Bronchus fibroblast of lung (primary cell): ENCODE results near the gene SLC1A4. TPM values are rescaled to one million over a fixed set of nuclear protein-coding genes. Genes with fewer than 3 reads are reported as not detected.

Source experiments
- total RNA-seq: library from RNA; depleted of rRNA; stranded (reverse); fragments of >200 nt; gene quantifications from 2 replicates; pipeline ENCODE4 v1.2.3, GENCODE V29; 2015

The SLC1A4 gene
- 12.4 and 13.4 TPM in 2 replicates for total RNA-seq

GRCh38 chr2:64989126-64989981 lies at the start of gene SLC1A4:
Gene SLC1A4 (plus strand): TSS chr2:64989399. CDS start chr2:64989644, 245 bp downstream.

GRCh38 chr2:65056215-65057053 lies 67.2 kb downstream of the SLC1A4 start, which contains the start of gene CEP68:
Gene CEP68 (plus strand): TSS chr2:65056416. CDS start chr2:65069445, 13,029 bp downstream.

Other genes with a start within 250 kb of the SLC1A4 start
- gene CEP68, start 67.0 kb downstream of the SLC1A4 start, total RNA-seq = 4.6 and 6.2 TPM in 2 replicates
- 68.3 and 69.1 TPM in 2 replicates for gene RAB1A, start 140.7 kb downstream of the SLC1A4 start, total RNA-seq
- gene ACTR2, start 238.4 kb downstream of the SLC1A4 start, total RNA-seq = 73.6 and 78.0 TPM in 2 replicates